ENCODE measurements around the gene AP2M1.

AP2M1 gene

DNA sequence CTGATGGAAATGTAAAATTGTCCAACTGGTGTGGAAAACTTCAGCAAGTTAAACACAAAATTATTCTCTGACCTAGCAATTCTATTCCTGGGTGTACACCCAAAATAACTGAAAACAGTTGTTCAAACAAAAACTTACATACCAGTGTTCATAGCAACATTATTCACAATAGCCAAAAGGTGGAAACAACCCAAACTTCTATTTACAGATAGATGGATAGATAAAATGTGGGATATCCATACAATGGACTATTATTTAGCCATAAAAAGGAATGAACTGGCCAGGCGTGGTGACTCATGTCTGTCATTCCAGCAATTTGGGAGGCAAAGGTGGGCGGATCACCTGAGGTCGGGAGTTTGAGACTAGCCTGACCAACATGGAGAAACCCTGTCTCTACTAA lies 47.9 kb downstream of the AP2M1 start:
- no peak for DNase-seq (ENCODE audit: low read depth)
- TF ChIP-seq, protein P1, sequence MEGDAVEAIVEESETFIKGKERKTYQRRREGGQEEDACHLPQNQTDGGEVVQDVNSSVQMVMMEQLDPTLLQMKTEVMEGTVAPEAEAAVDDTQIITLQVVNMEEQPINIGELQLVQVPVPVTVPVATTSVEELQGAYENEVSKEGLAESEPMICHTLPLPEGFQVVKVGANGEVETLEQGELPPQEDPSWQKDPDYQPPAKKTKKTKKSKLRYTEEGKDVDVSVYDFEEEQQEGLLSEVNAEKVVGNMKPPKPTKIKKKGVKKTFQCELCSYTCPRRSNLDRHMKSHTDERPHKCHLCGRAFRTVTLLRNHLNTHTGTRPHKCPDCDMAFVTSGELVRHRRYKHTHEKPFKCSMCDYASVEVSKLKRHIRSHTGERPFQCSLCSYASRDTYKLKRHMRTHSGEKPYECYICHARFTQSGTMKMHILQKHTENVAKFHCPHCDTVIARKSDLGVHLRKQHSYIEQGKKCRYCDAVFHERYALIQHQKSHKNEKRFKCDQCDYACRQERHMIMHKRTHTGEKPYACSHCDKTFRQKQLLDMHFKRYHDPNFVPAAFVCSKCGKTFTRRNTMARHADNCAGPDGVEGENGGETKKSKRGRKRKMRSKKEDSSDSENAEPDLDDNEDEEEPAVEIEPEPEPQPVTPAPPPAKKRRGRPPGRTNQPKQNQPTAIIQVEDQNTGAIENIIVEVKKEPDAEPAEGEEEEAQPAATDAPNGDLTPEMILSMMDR (conservative IDR thresholded peaks at IDR 0.05; ENCODE audit: low read depth, low read length): no peak
- H3K4me3 ChIP-seq (ENCODE audit: low read length): no peak overlapping the region

DNA sequence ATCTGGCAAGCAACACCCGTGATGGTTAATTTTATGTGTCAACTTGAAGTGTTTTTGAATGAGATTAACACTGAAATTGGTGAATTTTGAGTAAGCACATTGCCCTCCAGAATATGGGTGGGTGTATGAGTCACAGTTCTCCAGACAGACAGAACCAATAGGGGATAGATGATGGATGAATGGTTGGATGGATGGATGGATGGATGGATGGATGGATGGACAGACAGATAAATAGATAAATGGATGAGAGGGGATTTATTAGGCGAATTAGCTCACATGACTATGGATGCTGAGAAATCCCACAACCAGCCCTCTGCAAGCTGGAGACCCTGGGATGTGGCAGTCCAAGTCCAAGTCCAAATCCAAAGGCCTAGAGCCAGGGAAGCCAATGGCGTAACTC lies 49.3 kb downstream of the AP2M1 start:
- no peak for DNase-seq (ENCODE audit: low read depth)
- TF ChIP-seq, protein P1 (conservative IDR thresholded peaks at IDR 0.05; ENCODE audit: low read depth, low read length): no peak
- no peak overlapping the region for H3K4me3 ChIP-seq (ENCODE audit: low read length)

DNA sequence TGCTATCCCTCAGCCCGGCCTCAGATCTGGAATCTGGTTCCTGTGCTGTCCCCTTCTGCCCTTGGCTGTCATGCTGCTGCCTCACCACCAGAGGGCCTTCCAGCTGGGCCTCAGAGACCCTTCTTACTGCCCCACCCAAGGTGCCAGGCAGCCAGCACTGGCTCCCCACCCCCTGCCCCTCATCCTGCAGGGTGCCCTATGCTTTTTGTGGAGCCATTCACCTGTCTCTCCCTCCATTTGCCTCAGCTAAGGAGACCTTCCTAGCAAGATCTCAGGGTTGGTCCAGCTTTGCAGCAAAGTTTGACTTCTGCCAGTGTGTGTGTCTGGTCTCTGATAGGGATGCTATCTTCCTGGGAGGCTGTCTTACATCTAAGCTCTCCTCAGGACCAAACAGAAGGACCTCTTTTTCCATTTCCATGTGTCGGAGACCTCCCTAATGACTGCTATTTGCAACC lies 52.9 kb downstream of the AP2M1 start:
- H3K4me3 ChIP-seq (ENCODE audit: low read length): no peak overlapping the region
- DNase-seq (ENCODE audit: low read depth): no peak
- TF ChIP-seq, protein P1 (conservative IDR thresholded peaks at IDR 0.05; ENCODE audit: low read depth, low read length): peak; percentile 92

DNA sequence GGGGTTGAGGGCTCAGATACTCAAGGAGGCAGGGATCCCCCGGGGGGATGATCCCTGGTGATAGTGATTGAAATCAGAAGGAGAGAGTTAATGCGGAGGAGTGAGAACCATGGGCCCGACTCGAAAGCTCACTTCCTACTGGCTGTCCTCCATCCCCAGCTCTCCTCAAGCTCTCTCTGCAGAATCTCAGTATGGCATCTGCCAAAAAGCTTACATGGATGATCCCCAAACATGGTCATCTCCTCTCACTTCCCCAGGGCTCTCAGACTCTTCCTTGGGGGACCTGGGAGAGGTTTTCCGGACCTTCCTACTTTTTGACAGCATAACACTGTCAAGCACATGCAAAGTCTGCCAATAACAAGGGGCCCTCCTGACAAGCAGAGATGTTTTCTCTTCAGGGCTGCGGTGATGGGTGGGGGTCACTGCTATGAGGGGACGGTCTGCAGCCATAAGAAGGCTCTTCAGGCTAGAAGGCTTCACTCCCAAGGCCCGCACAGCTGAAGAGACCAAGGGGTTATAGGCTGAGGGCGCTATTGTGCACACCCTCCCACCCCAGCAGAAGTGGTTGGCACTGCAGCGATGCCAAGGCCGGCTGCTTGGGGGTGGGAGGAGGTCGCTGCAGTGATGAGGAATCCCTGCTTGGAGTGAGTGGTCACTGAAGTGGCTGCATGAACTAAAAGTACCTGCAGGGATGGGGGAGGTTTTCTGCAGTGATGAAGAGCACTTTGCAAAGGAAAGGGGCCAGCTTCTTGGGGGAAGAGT lies 53.9 kb downstream of the AP2M1 start:
- no peak overlapping the region for H3K4me3 ChIP-seq (ENCODE audit: low read length)
- TF ChIP-seq, protein P1 (conservative IDR thresholded peaks at IDR 0.05; ENCODE audit: low read depth, low read length): no peak
- no peak for DNase-seq (ENCODE audit: low read depth)

DNA sequence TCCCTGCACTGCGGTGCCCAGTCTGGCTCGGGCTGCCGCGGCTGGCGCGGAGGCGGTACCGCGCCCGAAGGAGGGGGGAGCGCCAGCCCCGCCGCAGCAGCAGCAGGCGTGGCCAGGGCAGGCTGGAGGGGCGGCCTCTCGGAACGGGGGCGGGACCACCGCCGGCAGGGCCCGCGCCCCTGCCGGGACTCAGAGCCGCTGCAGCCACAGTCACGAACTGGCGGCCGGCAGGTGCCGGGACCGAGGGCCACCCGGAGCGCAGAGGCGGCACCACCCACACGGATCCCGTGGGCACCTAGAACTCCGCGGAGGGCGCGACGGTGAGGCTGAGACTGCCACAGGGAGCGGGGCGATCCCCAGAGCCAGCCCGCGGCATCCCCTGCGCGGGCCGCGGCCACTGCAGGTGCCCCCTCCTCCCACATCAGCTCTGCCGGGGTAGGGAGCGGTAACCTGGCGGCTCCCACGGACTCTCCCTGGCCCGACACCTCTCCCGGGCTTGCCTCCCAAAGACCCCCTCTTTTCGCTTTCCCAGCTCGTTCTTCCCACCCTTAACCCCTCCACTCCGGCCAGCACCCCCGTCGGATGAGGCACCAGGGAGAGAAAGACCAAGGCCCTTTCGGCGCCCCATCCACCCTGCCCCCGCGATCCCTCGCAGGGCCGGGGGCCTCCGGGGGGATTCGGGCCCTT lies 54.9 kb downstream of the AP2M1 start, which contains the start of gene VWA5B2:
Gene VWA5B2, plus strand, starts transcription at position 192 of the 687 bp plus-strand sequence. CDS start 944 bp downstream, outside the sequence.
- H3K4me3 ChIP-seq (ENCODE audit: low read length): peak within 1 kb of the TSS; percentile 29
- TF ChIP-seq, protein P1 (conservative IDR thresholded peaks at IDR 0.05; ENCODE audit: low read depth, low read length): no peak
- DNase-seq (ENCODE audit: low read depth): no peak

DNA sequence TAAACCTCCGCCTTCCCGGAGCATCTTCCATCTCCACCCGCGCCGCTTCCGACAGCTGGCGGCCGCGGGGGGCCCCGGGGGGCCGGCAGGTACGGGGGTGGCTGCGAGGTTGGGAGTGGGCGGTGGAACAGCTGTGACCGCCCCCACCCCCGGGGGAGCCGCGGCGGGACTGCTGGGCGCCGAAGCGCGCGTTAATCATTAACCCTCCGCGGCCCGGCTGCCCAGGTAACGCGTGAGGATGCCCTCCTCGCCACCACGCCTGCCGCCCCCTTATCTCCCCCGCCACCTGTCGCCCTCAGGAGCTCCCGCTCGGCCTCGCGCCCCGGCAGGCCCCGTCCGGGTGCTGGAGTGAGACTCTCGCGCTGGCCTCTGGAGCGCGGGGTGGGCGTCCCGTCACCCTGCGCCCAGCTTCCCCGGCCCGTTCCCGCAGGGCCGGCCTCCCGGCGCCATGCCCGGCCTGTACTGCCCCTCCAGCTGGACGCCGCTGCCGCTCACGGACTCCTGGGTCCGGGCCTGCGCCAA lies 55.5 kb downstream of the AP2M1 start:
- TF ChIP-seq, protein P1 (conservative IDR thresholded peaks at IDR 0.05; ENCODE audit: low read depth, low read length): no peak
- no peak for DNase-seq (ENCODE audit: low read depth)
- peak overlapping the region; percentile 26 for H3K4me3 ChIP-seq (ENCODE audit: low read length)

Data from retinal pigment epithelial cell (primary cell).